HUES64 (cell line): ENCODE results near the gene PAPOLA.
A peak's percentile ranks its signal among the peaks of the same experiment; 100 is the strongest.

ENCODE experiments used
- H3K27ac ChIP-seq: 2 replicates; pipeline ENCODE4 v1.7.0; 2013; ENCODE audit warnings: low read depth, low read length, inconsistent platforms
- H3K27me3 ChIP-seq: 2 replicates; pipeline ENCODE4 v1.6.1; 2013; ENCODE audit warnings: mild to moderate bottlenecking, low read length; ENCODE audit not compliant: insufficient read depth
- H3K36me3 ChIP-seq: 2 replicates; pipeline ENCODE4 v1.6.1; 2013; ENCODE audit warnings: mild to moderate bottlenecking, low read length; ENCODE audit not compliant: insufficient read depth
- H3K4me1 ChIP-seq: 2 replicates; pipeline ENCODE4 v1.6.1; 2013; ENCODE audit warnings: mild to moderate bottlenecking, low read length, moderate library complexity; ENCODE audit not compliant: insufficient read depth
- H3K4me3 ChIP-seq: 2 replicates; pipeline ENCODE4 v1.5.1; 2013; ENCODE audit warnings: mild to moderate bottlenecking, low read length, moderate library complexity
- H3K9ac ChIP-seq: 2 replicates; pipeline ENCODE4 v1.6.1; 2013; ENCODE audit warnings: mild to moderate bottlenecking, low read depth, low read length
- H3K9me3 ChIP-seq: 2 replicates; pipeline ENCODE4 v1.6.1; 2013; ENCODE audit warnings: low read depth, low read length; ENCODE audit not compliant: insufficient read depth
- WGBS: fragments of 150-250, 120-280 bp; methylation state at CpG from one replicate; pipeline ENCODE4 v1.1.7; 2013; ENCODE audit warnings: missing lambda C conversion rate; 5-methylcytosine and 5-hydroxymethylcytosine counted together

PAPOLA gene

GRCh38 chr14:96586921-96587822, 85.0 kb downstream of the PAPOLA start:
- Histone ChIP-seq H3K27me3 (peaks cover 7% of the 10 kb centered on the region), H3K9me3 (no peaks in the 10 kb centered on the region), H3K9ac (no peak overlapping the region), H3K4me3 (no peak overlapping the region), H3K4me1 (peaks cover 2% of the 10 kb centered on the region; the same call in 1 of the 2 replicates), H3K36me3 (no peaks in the 10 kb centered on the region), H3K27ac (no peak overlapping the region)
- WGBS, result 93% methylated on average over 21 of the region's 21 CpGs

DNA sequence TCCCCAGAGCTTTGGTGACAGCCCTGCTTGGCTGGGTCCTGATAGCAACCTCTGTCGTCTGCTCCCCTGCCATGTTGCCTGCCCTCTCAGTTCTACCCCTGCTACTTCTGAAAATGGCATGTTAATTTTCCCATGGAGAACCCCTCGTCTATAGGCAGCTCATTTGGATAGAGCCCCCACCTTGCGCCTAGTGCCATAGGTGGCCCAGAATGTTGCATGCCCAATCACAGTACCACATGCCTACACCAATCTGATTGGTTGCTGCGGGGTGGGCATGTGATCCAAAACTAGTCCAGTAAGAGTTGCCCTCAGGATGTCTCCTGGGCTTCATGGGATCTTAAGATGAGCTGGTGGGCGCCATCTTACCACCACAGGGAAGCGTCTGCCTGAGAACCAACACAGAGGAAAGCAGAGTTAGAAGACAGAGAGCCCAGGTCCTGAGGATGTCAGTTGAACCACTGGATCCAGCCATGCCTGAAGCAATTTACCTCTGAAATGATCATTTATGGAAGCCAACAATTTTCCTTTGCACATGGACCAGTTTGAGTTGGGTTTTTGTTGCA, 85.7 kb downstream of the PAPOLA start:
- Histone ChIP-seq H3K27ac (no peak overlapping the region), H3K9me3 (no peaks in the 10 kb centered on the region), H3K27me3 (peaks cover 13% of the 10 kb centered on the region), H3K4me3 (no peak overlapping the region), H3K4me1 (peaks cover 5% of the 10 kb centered on the region; the same call in 1 of the 2 replicates), H3K9ac (no peak overlapping the region), H3K36me3 (no peaks in the 10 kb centered on the region)
- 96% methylated on average over 6 of the region's 6 CpGs for WGBS

GRCh38 chr14:96588410-96589257, 86.5 kb downstream of the PAPOLA start:
- 88% methylated on average over 22 of the region's 22 CpGs for WGBS
- H3K9ac ChIP-seq, result no peak overlapping the region
- peaks cover 7% of the 10 kb centered on the region; the same call in 1 of the 2 replicates for H3K4me1 ChIP-seq
- H3K36me3 ChIP-seq, result no peaks in the 10 kb centered on the region
- H3K9me3 ChIP-seq, result no peaks in the 10 kb centered on the region
- H3K27me3 ChIP-seq, result peaks cover 21% of the 10 kb centered on the region
- no peak overlapping the region for H3K27ac ChIP-seq
- H3K4me3 ChIP-seq, result no peak overlapping the region

DNA sequence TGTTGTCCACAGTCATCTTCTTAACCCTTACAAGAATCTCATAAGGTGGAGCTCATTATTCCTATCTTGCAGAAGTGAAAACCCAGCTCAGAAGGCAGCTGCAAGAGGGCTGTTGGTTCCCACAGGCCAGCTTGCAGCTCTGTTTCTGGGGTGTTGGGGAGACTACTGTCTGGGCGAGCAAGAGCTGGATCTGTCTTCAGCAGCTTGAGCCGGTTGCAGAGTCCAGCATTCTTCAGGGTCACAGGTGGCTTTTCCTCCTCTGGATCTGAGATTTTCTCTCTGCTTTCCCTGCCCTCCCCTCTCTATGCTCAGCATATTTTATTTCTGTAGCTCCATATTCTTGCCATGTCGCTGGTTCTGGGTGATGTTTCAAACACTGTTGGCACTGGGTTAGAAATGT, 87.4 kb downstream of the PAPOLA start:
- Histone ChIP-seq H3K27ac (no peak overlapping the region), H3K27me3 (peaks cover 23% of the 10 kb centered on the region), H3K9me3 (no peaks in the 10 kb centered on the region), H3K4me1 (peaks cover 5% of the 10 kb centered on the region; the same call in 1 of the 2 replicates), H3K9ac (no peak overlapping the region), H3K4me3 (no peak overlapping the region), H3K36me3 (no peaks in the 10 kb centered on the region)
- WGBS, result 94% methylated on average over 3 of the region's 3 CpGs

- Histone ChIP-seq H3K4me1 (0 out of 2 replicates have a peak, but pooled peaks cover 5% of the 10 kb centered on the region), H3K4me3 (no peak overlapping the region), H3K27me3 (peaks cover 23% of the 10 kb centered on the region), H3K9ac (no peak overlapping the region), H3K27ac (no peak overlapping the region), H3K36me3 (no peaks in the 10 kb centered on the region), H3K9me3 (no peaks in the 10 kb centered on the region)
- WGBS, result 64% methylated on average over 9 of the region's 9 CpGs
These were observed 88.1 kb downstream of the PAPOLA start for GRCh38 chr14:96590190-96590864.

DNA sequence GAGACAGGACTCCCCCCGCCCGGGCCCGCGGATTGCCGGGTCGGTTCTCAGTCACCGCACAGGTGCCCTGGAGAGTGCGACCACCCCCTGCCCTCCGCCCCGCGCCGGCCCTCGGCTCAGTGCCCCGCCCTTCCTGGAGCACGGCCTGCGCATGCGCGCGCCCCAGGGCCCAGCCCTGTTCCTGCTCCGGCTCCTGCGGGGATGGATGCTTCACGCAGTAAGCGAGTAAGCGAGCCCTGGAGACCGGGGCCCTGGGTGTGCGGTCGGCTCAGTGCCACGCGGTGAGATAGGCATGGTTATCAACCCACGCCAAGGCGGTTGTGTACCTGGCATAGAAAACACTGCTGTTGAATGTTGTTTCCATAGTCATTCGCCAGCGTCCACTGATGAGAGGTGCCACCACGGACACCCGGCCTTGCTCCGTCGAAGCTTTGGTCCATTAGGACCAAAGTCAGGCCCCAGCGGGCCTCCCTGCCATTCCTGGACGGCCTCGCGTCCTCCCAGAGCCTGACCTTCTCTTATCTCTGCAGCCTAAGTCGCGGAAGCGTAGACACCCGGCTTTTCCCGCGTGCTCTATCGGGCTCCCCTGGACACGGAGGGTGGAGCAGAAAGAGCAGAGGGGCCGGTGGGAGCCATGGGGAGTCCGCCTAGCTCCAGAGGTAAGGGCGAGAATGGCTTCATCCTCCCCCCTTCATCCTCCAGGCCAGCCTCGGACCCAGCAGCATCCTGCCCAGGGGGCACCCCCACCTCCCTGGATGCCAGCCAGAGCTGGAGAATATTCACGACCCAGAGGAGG, 90.6 kb downstream of the PAPOLA start:
- Histone ChIP-seq H3K4me1 (0 out of 2 replicates have a peak, but pooled peaks cover 5% of the 10 kb centered on the region), H3K36me3 (no peaks in the 10 kb centered on the region), H3K27ac (no peak overlapping the region), H3K9me3 (no peaks in the 10 kb centered on the region), H3K9ac (no peak overlapping the region), H3K4me3 (peak overlapping the region; percentile 64), H3K27me3 (peaks cover 23% of the 10 kb centered on the region)
- 11% methylated on average over 54 of the region's 54 CpGs for WGBS

DNA sequence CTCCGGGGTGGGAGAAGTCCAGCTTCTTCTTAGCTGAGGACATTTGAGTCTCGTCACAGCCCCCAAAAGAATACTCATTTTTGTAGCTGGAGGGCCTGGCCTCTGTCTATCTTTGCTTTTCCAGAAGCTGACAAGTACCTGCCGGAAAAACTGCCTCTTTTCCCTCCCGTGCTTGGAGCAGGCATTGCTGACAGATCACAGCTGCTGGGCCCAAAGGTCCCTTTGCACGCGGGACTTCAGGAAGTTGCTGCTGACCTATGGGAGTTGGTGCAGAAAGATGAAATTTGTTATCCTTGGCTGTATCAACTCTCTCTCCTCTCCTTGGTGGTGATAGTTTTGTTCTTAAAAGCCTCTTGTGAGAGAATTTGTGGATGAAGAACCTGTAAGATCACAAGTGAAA, 92.8 kb downstream of the PAPOLA start:
- H3K4me3 ChIP-seq, result no peak overlapping the region
- H3K27me3 ChIP-seq, result peaks cover 23% of the 10 kb centered on the region
- WGBS, result 88% methylated on average over 6 of the region's 6 CpGs

DNA sequence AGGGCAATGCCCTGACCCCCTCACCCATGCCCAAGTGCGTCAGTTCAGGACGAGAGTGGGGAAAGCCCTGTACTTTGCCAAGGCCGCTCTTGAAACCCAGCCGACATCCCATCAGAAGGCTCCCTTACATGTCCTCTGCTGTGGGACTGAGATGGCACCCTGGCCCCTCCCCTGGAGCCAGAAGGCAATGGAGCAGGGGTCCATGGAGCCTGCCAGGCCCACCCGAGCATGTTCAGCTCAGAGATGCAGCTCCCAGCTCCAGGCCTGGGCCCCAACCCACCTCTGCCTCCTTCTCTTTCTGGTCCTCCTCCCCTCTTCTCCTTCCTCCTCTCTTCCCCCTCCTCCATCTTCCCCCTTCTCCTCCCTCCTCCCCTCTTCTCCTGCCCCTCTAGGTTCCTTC, 95.5 kb downstream of the PAPOLA start:
- WGBS, result 92% methylated on average over 5 of the region's 5 CpGs
- Histone ChIP-seq H3K27me3 (peaks cover 12% of the 10 kb centered on the region), H3K4me1 (0 out of 2 replicates have a peak, but pooled peaks cover 4% of the 10 kb centered on the region), H3K9me3 (no peaks in the 10 kb centered on the region), H3K9ac (no peak overlapping the region), H3K4me3 (no peak overlapping the region), H3K27ac (no peak overlapping the region), H3K36me3 (no peaks in the 10 kb centered on the region)

More for the DNA sequence above, 92.8 kb downstream of the PAPOLA start:
- Histone ChIP-seq H3K9me3 (no peaks in the 10 kb centered on the region), H3K27ac (no peak overlapping the region), H3K9ac (no peak overlapping the region), H3K36me3 (no peaks in the 10 kb centered on the region), H3K4me1 (0 out of 2 replicates have a peak, but pooled peaks cover 5% of the 10 kb centered on the region)

DNA sequence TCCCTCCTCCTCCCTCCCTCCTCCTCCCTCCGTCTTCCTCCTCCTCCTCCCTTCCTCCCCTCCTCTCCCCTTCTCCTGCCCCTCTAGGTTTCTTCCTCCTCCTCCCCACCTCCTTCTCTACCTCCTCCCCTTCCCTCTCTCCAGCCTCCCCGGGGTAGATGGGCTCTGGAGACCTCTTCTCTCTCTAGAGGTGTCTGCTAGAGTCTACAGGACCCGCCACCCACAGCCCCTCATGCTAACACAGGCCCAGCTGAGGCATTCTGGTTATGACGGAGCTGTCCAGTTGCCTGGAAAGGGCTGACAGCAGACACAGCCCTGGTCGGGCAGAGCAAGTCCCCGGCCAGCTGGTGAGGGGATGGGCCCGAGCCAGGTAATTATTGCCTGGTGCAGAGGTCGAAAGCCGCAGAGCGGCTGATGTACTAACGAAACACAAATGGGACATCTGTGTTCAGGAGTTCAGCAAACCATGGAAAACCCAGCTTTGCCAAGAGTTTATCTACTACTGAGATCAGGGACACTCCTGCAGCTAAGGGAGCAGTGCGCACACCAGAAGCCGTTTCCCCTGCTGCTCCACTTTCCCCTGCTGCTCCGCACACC, 96.2 kb downstream of the PAPOLA start:
- Histone ChIP-seq H3K36me3 (no peaks in the 10 kb centered on the region), H3K9me3 (no peaks in the 10 kb centered on the region), H3K4me1 (no peaks in the 10 kb centered on the region), H3K27ac (no peak overlapping the region), H3K9ac (no peak overlapping the region), H3K4me3 (no peak overlapping the region), H3K27me3 (peaks cover 4% of the 10 kb centered on the region)
- WGBS, result 89% methylated on average over 13 of the region's 14 CpGs

DNA sequence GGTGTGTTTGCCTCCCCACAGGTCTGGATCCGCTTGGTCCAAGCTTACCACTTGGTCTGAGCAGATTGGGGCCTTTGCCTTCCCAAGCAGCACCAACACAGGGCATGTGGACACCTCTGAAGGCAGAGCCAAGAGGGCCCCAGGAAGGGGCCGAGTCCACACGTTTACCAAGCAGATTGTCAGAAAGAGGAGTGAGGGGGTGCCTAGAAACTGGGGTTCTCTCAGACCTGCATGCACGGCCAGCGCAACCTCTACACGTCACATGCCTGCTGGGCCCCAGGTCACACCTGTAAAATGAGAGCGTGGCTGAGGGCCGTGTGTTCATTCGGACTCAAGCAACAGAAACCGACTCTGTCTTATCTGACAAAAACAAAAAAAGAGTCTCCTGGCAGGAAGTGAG, 96.9 kb downstream of the PAPOLA start:
- H3K27ac ChIP-seq, result no peak overlapping the region

More for the DNA sequence above, 96.9 kb downstream of the PAPOLA start:
- no peaks in the 10 kb centered on the region for H3K36me3 ChIP-seq
- no peaks in the 10 kb centered on the region for H3K9me3 ChIP-seq
- H3K9ac ChIP-seq, result no peak overlapping the region
- H3K4me1 ChIP-seq, result no peaks in the 10 kb centered on the region
- H3K4me3 ChIP-seq, result no peak overlapping the region
- WGBS, result 93% methylated on average over 10 of the region's 10 CpGs
- no peaks in the 10 kb centered on the region for H3K27me3 ChIP-seq
